Immature natural killer cell (primary cell): Measurements from ENCODE around the gene GRK5. TPM values are rescaled to one million over a fixed set of nuclear protein-coding genes. Genes with fewer than 3 reads are reported as not detected.
A peak's percentile ranks its signal among the peaks of the same experiment; 100 is the strongest.

Source experiments
- DNase-seq, 3 donors: peaks; one replicate each; pipeline ENCODE4 v3.0.0; 2022; ENCODE audit warnings: mixed read lengths in 1 of 3
- H3K27ac Mint-ChIP-seq, 6 donors: one replicate each; pipeline ENCODE4 v1.8.0; 2020; ENCODE audit warnings: mixed read lengths in 6 of 6, mild to moderate bottlenecking in 5 of 6, inconsistent platforms in 4 of 6, moderate library complexity in 3 of 6
- H3K27me3 Mint-ChIP-seq, 3 donors: one replicate each; pipeline ENCODE4 v1.8.0; 2020 to 2021; ENCODE audit warnings: low read depth in 3 of 3, mild to moderate bottlenecking in 3 of 3, mixed read lengths in 3 of 3, moderate library complexity in 3 of 3, inconsistent platforms in 1 of 3
- H3K36me3 Mint-ChIP-seq, 3 donors: one replicate each; pipeline ENCODE4 v1.8.0; 2020; ENCODE audit warnings: mixed read lengths in 3 of 3, inconsistent platforms in 2 of 3, mild to moderate bottlenecking in 2 of 3
- H3K4me1 Mint-ChIP-seq, 2 donors: one replicate each; pipeline ENCODE4 v1.8.0; 2020; ENCODE audit warnings: inconsistent platforms in 2 of 2, mild to moderate bottlenecking in 2 of 2, mixed read lengths in 2 of 2, moderate library complexity in 1 of 2
- H3K4me3 Mint-ChIP-seq, 5 donors: one replicate each; pipeline ENCODE4 v1.8.0; 2020; ENCODE audit warnings: mild to moderate bottlenecking in 5 of 5, mixed read lengths in 5 of 5, inconsistent platforms in 3 of 5, moderate library complexity in 3 of 5
- H3K9me3 Mint-ChIP-seq, 6 donors: one replicate each; pipeline ENCODE4 v1.8.0; 2020; ENCODE audit warnings: mild to moderate bottlenecking in 6 of 6, mixed read lengths in 6 of 6, inconsistent platforms in 4 of 6, moderate library complexity in 3 of 6
- polyA plus RNA-seq, 3 donors: library from polyadenylated mRNA; unstranded; fragments of 300-500 nt; fragmentation: Illumina TruSeq; gene quantifications; one replicate each; pipeline ENCODE4 v1.2.3, GENCODE V29; 2021

The GRK5 gene
- polyA plus RNA-seq, result 10 to 100 TPM in 1 of 3 donors, 1 to 10 TPM in 2; 2.1 to 12.4 (median 3.3) TPM

- peak within 1 kb of the TSS; percentile 91 to 99 (median 96) for H3K27ac Mint-ChIP-seq
- H3K27me3 Mint-ChIP-seq, result peaks cover 4 to 15% (median 8%) of the 10 kb centered on the region in 3 donors
- no peaks in the 10 kb centered on the region for H3K36me3 Mint-ChIP-seq
- H3K4me3 Mint-ChIP-seq, result peak within 1 kb of the TSS; percentile 90 to 99 (median 96)
- H3K4me1 Mint-ChIP-seq, result peaks cover 48 to 50% of the 10 kb centered on the region in 2 donors
- no peaks in the 10 kb centered on the region for H3K9me3 Mint-ChIP-seq
- DNase-seq, result peak; percentile 94 to 96 (median 95)
These were observed at the start of gene GRK5 for GRCh38 chr10:119207366-119207666. Gene GRK5, plus strand, starts transcription at chr10:119207571. Its CDS starts 347 bp downstream, at chr10:119207918.

- Mint-ChIP-seq H3K27ac (no peak overlapping the region), H3K9me3 (no peaks in the 10 kb centered on the region), H3K27me3 (peaks cover 0 to under 1% (median 0%) of the 10 kb centered on the region in 3 donors), H3K36me3 (peaks cover 5 to 19% (median 10%) of the 10 kb centered on the region in 3 donors), H3K4me3 (no peak overlapping the region), H3K4me1 (no peaks in the 10 kb centered on the region)
- DNase-seq, result no peak
These were observed 48.0 kb upstream of the GRK5 start for GRCh38 chr10:119159332-119159731.

GRCh38 chr10:119161680-119162451, 45.5 kb upstream of the GRK5 start:
- Mint-ChIP-seq H3K27me3 (peaks cover 0 to 4% (median 2%) of the 10 kb centered on the region in 3 donors), H3K4me1 (peaks cover 16 to 19% of the 10 kb centered on the region in 2 donors), H3K4me3 (no peak overlapping the region), H3K27ac (no peak overlapping the region), H3K9me3 (no peaks in the 10 kb centered on the region), H3K36me3 (peaks cover 4 to 8% (median 6%) of the 10 kb centered on the region in 3 donors)
- DNase-seq, result no peak

- no peak for DNase-seq
- Mint-ChIP-seq H3K4me3 (no peak overlapping the region), H3K36me3 (peaks cover 4 to 6% (median 4%) of the 10 kb centered on the region in 3 donors), H3K4me1 (peaks cover 16 to 23% of the 10 kb centered on the region in 2 donors), H3K27me3 (peaks cover 0 to 4% (median 2%) of the 10 kb centered on the region in 3 donors), H3K9me3 (no peaks in the 10 kb centered on the region), H3K27ac (peak overlapping the region in 1 of 6 donors; percentile 60)
These were observed 44.8 kb upstream of the GRK5 start for GRCh38 chr10:119162452-119163092.

- Mint-ChIP-seq H3K27me3 (peaks cover 0 to 4% (median 2%) of the 10 kb centered on the region in 3 donors), H3K9me3 (no peaks in the 10 kb centered on the region), H3K36me3 (peaks cover 9 to 14% (median 14%) of the 10 kb centered on the region in 3 donors), H3K4me3 (peak within 1 kb of the TSS; percentile 88 to 92 (median 92)), H3K4me1 (peaks cover 16 to 23% of the 10 kb centered on the region in 2 donors), H3K27ac (peak within 1 kb of the TSS; percentile 88 to 94 (median 92))
- peak; percentile 82 to 84 (median 84) for DNase-seq
These were observed 41.9 kb upstream of the GRK5 start, which contains the start of gene SFXN4 for GRCh38 chr10:119165171-119166117. Gene SFXN4, minus strand, starts transcription at chr10:119165714. Its CDS starts 67 bp downstream, at chr10:119165647.

- H3K9me3 Mint-ChIP-seq, result no peaks in the 10 kb centered on the region
- no peak for DNase-seq
These were observed 41.3 kb upstream of the GRK5 start for GRCh38 chr10:119166118-119166500.

GRCh38 chr10:119166564-119166963, 40.8 kb upstream of the GRK5 start:
- peaks cover 0 to 4% (median 2%) of the 10 kb centered on the region in 3 donors for H3K27me3 Mint-ChIP-seq
- peaks cover 9 to 18% (median 14%) of the 10 kb centered on the region in 3 donors for H3K36me3 Mint-ChIP-seq

More at GRCh38 chr10:119166118-119166500, 41.3 kb upstream of the GRK5 start:
- Mint-ChIP-seq H3K27ac (peak overlapping the region; percentile 88 to 94 (median 92)), H3K27me3 (peaks cover 0 to 4% (median 2%) of the 10 kb centered on the region in 3 donors), H3K4me3 (peak overlapping the region; percentile 88 to 92 (median 92)), H3K36me3 (peaks cover 9 to 14% (median 14%) of the 10 kb centered on the region in 3 donors), H3K4me1 (peaks cover 16 to 23% of the 10 kb centered on the region in 2 donors)

GRCh38 chr10:119167041-119167440, 40.3 kb upstream of the GRK5 start:
- Mint-ChIP-seq H3K27ac (peak overlapping the region in 5 of 6 donors; percentile 24 to 93 (median 90)), H3K4me3 (peak overlapping the region; percentile 88 to 92 (median 92)), H3K36me3 (peaks cover 9 to 23% (median 17%) of the 10 kb centered on the region in 3 donors), H3K4me1 (peaks cover 16 to 23% of the 10 kb centered on the region in 2 donors), H3K27me3 (peaks cover 0 to 4% (median 2%) of the 10 kb centered on the region in 3 donors), H3K9me3 (no peaks in the 10 kb centered on the region)
- no peak for DNase-seq

More at GRCh38 chr10:119166564-119166963, 40.8 kb upstream of the GRK5 start:
- no peak for DNase-seq
- Mint-ChIP-seq H3K4me1 (peaks cover 16 to 23% of the 10 kb centered on the region in 2 donors), H3K27ac (peak overlapping the region in 5 of 6 donors; percentile 88 to 94 (median 91)), H3K4me3 (peak overlapping the region; percentile 88 to 92 (median 92)), H3K9me3 (no peaks in the 10 kb centered on the region)

- Mint-ChIP-seq H3K27me3 (peaks cover 0 to 6% (median 0%) of the 10 kb centered on the region in 3 donors), H3K27ac (no peak overlapping the region), H3K36me3 (peaks cover 15 to 28% (median 15%) of the 10 kb centered on the region in 3 donors), H3K4me1 (peaks cover 19 to 35% of the 10 kb centered on the region in 2 donors), H3K9me3 (peaks cover 0 to 2% (median 0%) of the 10 kb centered on the region in 6 donors), H3K4me3 (no peak overlapping the region)
- DNase-seq, result no peak
These were observed 33.3 kb upstream of the GRK5 start for GRCh38 chr10:119174109-119174508.

GRCh38 chr10:119176166-119176565, 31.2 kb upstream of the GRK5 start:
- H3K9me3 Mint-ChIP-seq, result peaks cover 0 to 2% (median 0%) of the 10 kb centered on the region in 6 donors
- H3K27me3 Mint-ChIP-seq, result peaks cover 0 to 6% (median 2%) of the 10 kb centered on the region in 3 donors
- peaks cover 19 to 37% of the 10 kb centered on the region in 2 donors for H3K4me1 Mint-ChIP-seq
- H3K4me3 Mint-ChIP-seq, result peak overlapping the region in 4 of 5 donors; percentile 5 to 98 (median 24)
- H3K27ac Mint-ChIP-seq, result peak overlapping the region in 1 of 6 donors; percentile 57
- no peak for DNase-seq
- H3K36me3 Mint-ChIP-seq, result peaks cover 3 to 19% (median 9%) of the 10 kb centered on the region in 3 donors

GRCh38 chr10:119177708-119178371, 29.5 kb upstream of the GRK5 start:
- Mint-ChIP-seq H3K4me1 (peaks cover 19 to 37% of the 10 kb centered on the region in 2 donors), H3K27me3 (peaks cover 0 to 6% (median 2%) of the 10 kb centered on the region in 3 donors), H3K9me3 (peaks cover 0 to 2% (median 0%) of the 10 kb centered on the region in 6 donors), H3K27ac (peak overlapping the region; percentile 88 to 95 (median 91)), H3K4me3 (peak overlapping the region; percentile 92 to 99 (median 95)), H3K36me3 (peaks cover 0 to 5% (median 4%) of the 10 kb centered on the region in 3 donors)
- no peak for DNase-seq
